ENCODE measurements around the gene COX6A2. TPM values are rescaled to one million over a fixed set of nuclear protein-coding genes. Genes with fewer than 3 reads are reported as not detected.
A peak's percentile ranks its signal among the peaks of the same experiment; 100 is the strongest.
"Not testable (repeated sequence)": the region's sequence is repeated elsewhere in the genome, so short reads cannot be mapped to it uniquely, and the experiment has no call there.

COX6A2 gene
- total RNA-seq, 1 donor from 2014 or later, result not detected

- Histone ChIP-seq H3K4me3 (no peak overlapping the region), H3K9me3 (no peaks in the 10 kb centered on the region), H3K27me3 (no peaks in the 10 kb centered on the region), H3K36me3 (no peaks in the 10 kb centered on the region), H3K27ac (no peak overlapping the region), H3K4me1 (peaks cover 4% of the 10 kb centered on the region)
- intact Hi-C loops (cut with DNase I), result loop anchor here (5.0 kb wide), 1 partner anchor 453 kb away; the partner anchor contains the start of gene HSD3B7
- ATAC-seq (no peak), DNase-seq (no peak)
- TF ChIP-seq, protein P1, sequence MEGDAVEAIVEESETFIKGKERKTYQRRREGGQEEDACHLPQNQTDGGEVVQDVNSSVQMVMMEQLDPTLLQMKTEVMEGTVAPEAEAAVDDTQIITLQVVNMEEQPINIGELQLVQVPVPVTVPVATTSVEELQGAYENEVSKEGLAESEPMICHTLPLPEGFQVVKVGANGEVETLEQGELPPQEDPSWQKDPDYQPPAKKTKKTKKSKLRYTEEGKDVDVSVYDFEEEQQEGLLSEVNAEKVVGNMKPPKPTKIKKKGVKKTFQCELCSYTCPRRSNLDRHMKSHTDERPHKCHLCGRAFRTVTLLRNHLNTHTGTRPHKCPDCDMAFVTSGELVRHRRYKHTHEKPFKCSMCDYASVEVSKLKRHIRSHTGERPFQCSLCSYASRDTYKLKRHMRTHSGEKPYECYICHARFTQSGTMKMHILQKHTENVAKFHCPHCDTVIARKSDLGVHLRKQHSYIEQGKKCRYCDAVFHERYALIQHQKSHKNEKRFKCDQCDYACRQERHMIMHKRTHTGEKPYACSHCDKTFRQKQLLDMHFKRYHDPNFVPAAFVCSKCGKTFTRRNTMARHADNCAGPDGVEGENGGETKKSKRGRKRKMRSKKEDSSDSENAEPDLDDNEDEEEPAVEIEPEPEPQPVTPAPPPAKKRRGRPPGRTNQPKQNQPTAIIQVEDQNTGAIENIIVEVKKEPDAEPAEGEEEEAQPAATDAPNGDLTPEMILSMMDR (IDR thresholded peaks at IDR 0.05), result no peak
Measured at GRCh38 chr16:31440516-31441184, 12.5 kb upstream of the COX6A2 start.

- H3K27me3 ChIP-seq, result no peaks in the 10 kb centered on the region
- TF ChIP-seq, protein P1 (IDR thresholded peaks at IDR 0.05), result no peak
- no peak overlapping the region for H3K4me3 ChIP-seq
- no peak overlapping the region for H3K27ac ChIP-seq
- DNase-seq (no peak), ATAC-seq (no peak)
- peaks cover 4% of the 10 kb centered on the region for H3K4me1 ChIP-seq
- H3K9me3 ChIP-seq, result no peaks in the 10 kb centered on the region
- intact Hi-C loops (cut with DNase I), result no loop called here
- H3K36me3 ChIP-seq, result no peaks in the 10 kb centered on the region
Measured at GRCh38 chr16:31439519-31439918, 11.4 kb upstream of the COX6A2 start.

GRCh38 chr16:31439023-31439422 is 10.9 kb upstream of the COX6A2 start:
- H3K4me3 ChIP-seq; H3K9me3 ChIP-seq; H3K27me3 ChIP-seq; DNase-seq; intact Hi-C loops (cut with DNase I); H3K27ac ChIP-seq; H3K4me1 ChIP-seq; ATAC-seq; H3K36me3 ChIP-seq: not testable (repeated sequence)

DNA sequence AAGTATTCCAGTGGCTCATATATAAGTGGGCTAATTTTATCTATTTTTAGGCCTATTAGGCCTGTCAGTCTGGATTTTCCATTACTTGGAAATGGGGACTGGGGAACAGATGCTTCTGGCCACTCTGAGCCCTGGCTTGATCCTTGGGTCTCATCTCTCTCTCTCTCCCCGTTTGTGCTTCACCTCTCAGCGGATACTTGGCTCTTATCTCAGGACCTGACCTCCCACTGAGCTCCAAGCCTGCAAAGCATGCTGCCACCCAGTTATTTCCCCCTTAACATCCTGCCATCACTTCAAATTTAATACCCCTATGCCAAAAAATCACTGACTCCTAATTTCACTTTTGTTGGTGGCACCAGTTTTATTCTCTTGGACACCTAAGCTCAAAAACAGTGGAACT is 10.3 kb upstream of the COX6A2 start:
- TF ChIP-seq, protein P1 (IDR thresholded peaks at IDR 0.05), result no peak
- intact Hi-C loops (cut with DNase I), result no loop called here
- no peaks in the 10 kb centered on the region for H3K36me3 ChIP-seq
- no peaks in the 10 kb centered on the region for H3K9me3 ChIP-seq
- ATAC-seq (no peak), DNase-seq (no peak)
- H3K27ac ChIP-seq, result no peak overlapping the region
- H3K27me3 ChIP-seq, result no peaks in the 10 kb centered on the region
- H3K4me1 ChIP-seq, result peaks cover 4% of the 10 kb centered on the region
- H3K4me3 ChIP-seq, result no peak overlapping the region

- no peaks in the 10 kb centered on the region for H3K36me3 ChIP-seq
- H3K4me3 ChIP-seq, result no peak overlapping the region
- H3K27me3 ChIP-seq, result no peaks in the 10 kb centered on the region
- no peaks in the 10 kb centered on the region for H3K9me3 ChIP-seq
- intact Hi-C loops (cut with DNase I), result no loop called here
- no peaks in the 10 kb centered on the region for H3K4me1 ChIP-seq
- ATAC-seq, result peak; percentile 36
- no peak overlapping the region for H3K27ac ChIP-seq
- TF ChIP-seq, protein P1 (IDR thresholded peaks at IDR 0.05), result no peak
- no peak for DNase-seq
Measured at GRCh38 chr16:31436221-31437045, 8.3 kb upstream of the COX6A2 start.
